Coronary artery (tissue), 2 donors: ENCODE data around the gene NCBP3.

Experiments
- DNase-seq: peaks from one replicate; pipeline ENCODE4 v3.0.0-alpha.2; 2017; ENCODE audit warnings: low spot score
- H3K27ac ChIP-seq, 2 donors: fragments of 200-600 bp; sonication (generic); one replicate each; pipeline ENCODE4 v1.5.1; 2016 to 2019
- H3K4me3 ChIP-seq: fragments of 200-600 bp; sonication (generic); 2 replicates; pipeline ENCODE4 v1.5.1; 2016; ENCODE audit warnings: mild to moderate bottlenecking, moderate library complexity
- TF ChIP-seq, protein P1 (sequence below): fragments of 200-600 bp; sonication (generic); IDR thresholded peaks from one replicate; pipeline ENCODE4 v1.5.1; 2019; ENCODE audit warnings: antibody characterized with exemption

Gene NCBP3

DNA sequence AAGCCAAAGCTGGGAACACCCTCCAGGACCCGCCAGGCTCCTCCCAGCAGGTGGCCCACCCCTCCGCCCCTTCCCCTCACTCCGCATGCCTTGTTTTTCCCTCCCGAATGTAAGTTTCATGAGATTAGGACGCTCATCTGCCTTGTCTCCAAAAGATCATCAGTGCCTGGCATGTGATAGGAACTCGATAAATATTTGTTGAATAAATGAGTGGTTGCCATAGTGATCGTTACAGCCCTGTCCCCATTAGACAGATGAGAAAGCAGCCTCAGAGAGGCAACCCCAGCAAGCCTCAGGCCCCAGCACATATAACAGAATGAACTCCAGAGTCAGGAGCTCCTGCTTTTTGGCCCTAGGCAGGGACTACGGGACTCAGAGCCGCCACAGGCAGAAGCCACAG lies 41.8 kb upstream of the NCBP3 start:
- no peak for DNase-seq
- TF ChIP-seq, protein P1, sequence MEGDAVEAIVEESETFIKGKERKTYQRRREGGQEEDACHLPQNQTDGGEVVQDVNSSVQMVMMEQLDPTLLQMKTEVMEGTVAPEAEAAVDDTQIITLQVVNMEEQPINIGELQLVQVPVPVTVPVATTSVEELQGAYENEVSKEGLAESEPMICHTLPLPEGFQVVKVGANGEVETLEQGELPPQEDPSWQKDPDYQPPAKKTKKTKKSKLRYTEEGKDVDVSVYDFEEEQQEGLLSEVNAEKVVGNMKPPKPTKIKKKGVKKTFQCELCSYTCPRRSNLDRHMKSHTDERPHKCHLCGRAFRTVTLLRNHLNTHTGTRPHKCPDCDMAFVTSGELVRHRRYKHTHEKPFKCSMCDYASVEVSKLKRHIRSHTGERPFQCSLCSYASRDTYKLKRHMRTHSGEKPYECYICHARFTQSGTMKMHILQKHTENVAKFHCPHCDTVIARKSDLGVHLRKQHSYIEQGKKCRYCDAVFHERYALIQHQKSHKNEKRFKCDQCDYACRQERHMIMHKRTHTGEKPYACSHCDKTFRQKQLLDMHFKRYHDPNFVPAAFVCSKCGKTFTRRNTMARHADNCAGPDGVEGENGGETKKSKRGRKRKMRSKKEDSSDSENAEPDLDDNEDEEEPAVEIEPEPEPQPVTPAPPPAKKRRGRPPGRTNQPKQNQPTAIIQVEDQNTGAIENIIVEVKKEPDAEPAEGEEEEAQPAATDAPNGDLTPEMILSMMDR, result no peak
- Histone ChIP-seq H3K27ac (peak overlapping the region in 1 of 2 donors; percentile 89), H3K4me3 (no peak overlapping the region)

DNA sequence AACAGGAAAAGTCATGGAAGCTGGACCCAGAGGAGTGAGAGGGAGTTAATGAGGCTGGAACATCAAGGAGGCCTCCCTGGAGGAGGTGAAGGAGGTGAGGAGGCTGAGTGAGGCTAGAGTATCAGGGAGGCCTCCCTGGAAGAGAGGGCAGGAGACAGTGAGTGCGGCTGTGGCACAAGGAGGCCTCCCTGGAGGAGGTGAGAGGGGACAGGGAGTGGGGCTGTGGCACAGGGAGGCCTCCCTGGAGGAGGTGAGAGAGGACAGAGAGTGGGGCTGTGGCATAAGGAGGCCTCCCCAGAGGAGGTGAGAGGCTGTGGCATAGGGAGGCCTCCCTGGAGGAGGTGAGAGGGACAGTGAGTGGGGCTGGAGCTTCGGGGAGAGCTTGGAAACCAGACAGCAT lies 41.3 kb upstream of the NCBP3 start:
- H3K27ac ChIP-seq, result peak overlapping the region in 1 of 2 donors; percentile 89
- TF ChIP-seq, protein P1, result no peak
- no peak overlapping the region for H3K4me3 ChIP-seq
- DNase-seq, result no peak

DNA sequence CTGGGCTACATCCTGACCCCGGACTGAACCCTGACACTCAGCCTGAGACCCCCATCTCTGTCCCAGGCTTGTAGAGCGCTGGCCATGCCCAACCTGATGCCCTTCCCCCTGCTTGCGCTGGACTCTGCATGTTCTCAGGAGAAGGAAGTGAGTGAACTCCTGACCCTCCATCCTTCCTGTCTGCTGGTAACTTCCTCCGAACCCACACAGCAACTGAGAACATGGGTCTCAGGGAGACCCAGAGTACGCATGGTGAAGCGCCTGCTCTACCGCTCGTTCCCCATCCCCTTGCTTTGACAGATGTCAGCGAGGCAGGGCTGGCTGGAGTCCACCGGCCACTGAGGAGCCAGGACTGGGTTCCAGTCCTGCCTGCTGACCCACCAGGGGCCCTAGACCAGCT lies 40.7 kb upstream of the NCBP3 start:
- no peak for DNase-seq
- Histone ChIP-seq H3K27ac (peak overlapping the region in 1 of 2 donors; percentile 89), H3K4me3 (no peak overlapping the region)
- TF ChIP-seq, protein P1, result no peak

DNA sequence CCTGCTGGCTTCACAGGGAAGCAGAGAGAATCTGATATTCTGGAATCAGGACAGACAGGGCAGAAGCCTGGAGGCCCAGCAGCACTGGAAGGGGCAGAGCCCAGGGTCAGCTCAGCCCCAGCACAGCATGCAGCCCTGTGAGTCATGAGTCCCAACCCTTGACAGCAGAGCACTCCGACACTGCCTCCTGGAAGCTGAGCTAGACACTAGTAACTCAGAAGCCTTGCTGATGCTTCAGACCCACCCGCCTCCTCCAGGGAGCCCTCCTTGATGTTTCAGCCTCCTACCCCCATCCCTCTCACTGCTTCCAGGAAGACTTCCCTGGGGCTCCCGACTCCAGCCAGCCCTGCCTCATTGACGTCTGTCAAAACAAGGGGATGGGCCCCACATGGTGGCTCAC lies 39.9 kb upstream of the NCBP3 start:
- DNase-seq, result no peak
- Histone ChIP-seq H3K27ac (peak overlapping the region in 1 of 2 donors; percentile 28), H3K4me3 (no peak overlapping the region)
- TF ChIP-seq, protein P1, result no peak

DNA sequence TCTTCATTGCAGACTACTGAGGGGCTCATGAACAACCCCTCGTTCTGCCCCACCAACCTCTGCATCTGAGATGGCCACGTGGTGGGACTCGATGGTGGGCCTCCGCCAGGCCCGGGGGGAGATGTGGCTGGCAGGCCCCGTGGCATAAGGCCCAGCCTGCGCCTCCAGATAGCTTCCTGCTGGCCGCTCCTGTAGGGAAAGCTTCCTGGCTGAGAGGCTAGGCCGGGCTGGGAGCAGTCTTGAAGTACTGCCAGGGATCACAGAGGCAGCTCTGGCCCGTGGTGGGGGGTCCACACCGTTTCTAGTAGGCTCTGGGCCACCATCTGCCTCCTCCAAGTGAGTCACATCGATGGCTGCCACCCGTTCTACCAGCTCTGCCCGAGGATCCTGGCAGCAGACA lies 39.2 kb upstream of the NCBP3 start:
- Histone ChIP-seq H3K27ac (peak overlapping the region in 1 of 2 donors; percentile 28), H3K4me3 (no peak overlapping the region)
- TF ChIP-seq, protein P1, result no peak
- no peak for DNase-seq

DNA sequence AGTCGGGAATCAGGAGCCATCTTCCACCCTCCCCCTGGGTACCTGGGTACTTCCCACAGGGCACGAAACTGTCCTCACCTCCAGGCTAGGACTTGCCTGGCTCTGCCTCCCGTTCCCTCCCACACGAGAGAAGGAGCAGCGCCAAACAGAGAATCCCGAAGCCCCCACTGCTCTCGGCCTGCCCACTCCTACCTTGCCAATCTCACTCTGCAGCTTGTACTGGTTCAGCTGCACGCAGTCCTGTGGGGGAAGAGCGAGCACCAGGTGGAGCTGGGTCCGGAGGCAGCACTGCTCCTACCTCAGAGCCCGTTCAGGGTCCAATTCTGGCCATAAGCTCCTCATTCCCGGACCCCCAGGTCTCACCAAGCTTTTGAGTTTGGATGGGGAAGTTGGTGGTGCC lies 38.1 kb upstream of the NCBP3 start:
- no peak overlapping the region for H3K4me3 ChIP-seq
- no peak overlapping the region for H3K27ac ChIP-seq
- DNase-seq, result no peak
- TF ChIP-seq, protein P1, result no peak

DNA sequence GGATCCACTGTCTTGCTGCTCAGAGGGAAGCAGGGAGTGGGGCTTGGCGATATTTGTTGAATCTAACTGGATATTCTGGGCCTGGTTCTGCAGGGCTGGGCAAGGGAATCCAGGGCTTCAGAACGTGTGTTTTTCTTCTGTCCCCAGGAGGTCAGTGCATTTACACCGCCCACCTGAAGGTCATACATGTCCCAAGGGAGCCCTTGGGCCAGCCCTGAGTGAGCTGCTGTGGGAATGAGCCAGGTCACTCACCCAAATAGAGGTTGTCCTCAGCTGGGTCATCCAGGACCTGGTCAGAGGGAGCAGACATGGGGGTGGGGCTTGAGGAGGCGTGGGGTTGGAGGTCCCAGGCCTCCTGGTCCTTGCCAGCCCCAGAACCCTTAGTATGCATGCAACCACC lies 36.2 kb upstream of the NCBP3 start:
- no peak for DNase-seq
- TF ChIP-seq, protein P1, result no peak
- Histone ChIP-seq H3K27ac (no peak overlapping the region), H3K4me3 (no peak overlapping the region)
